AG09319 (cell line): ENCODE results near the gene BCAS4.

Experiments
- DNase-seq: peaks from one replicate; pipeline ENCODE4 v3.0.0-alpha.2; 2010; ENCODE audit warnings: low read depth; ENCODE audit errors: extremely low read depth
- CTCF ChIP-seq: IDR thresholded peaks from 2 replicates; pipeline ENCODE4 v1.5.1; 2011; ENCODE audit warnings: low read depth, mild to moderate bottlenecking, inconsistent platforms, low read length, moderate library complexity

Gene BCAS4

GRCh38 chr20:50848846-50849673 lies 54.2 kb downstream of the BCAS4 start:
- DNase-seq = no peak

GRCh38 chr20:50850721-50851286 lies 55.9 kb downstream of the BCAS4 start:
- DNase-seq = no peak
- TF ChIP-seq CTCF = no peak

More at GRCh38 chr20:50848846-50849673, 54.2 kb downstream of the BCAS4 start:
- TF ChIP-seq CTCF = no peak

- no peak for TF ChIP-seq CTCF
- DNase-seq = no peak
Measured at GRCh38 chr20:50852085-50852484, 57.2 kb downstream of the BCAS4 start.

- no peak for DNase-seq
- no peak for TF ChIP-seq CTCF
Measured at GRCh38 chr20:50854506-50855249, 59.8 kb downstream of the BCAS4 start.

GRCh38 chr20:50855498-50856474 lies 60.9 kb downstream of the BCAS4 start:
- DNase-seq = no peak
- TF ChIP-seq CTCF = no peak

GRCh38 chr20:50856475-50857041 lies 61.7 kb downstream of the BCAS4 start:
- TF ChIP-seq CTCF = no peak
- no peak for DNase-seq
